AG08396 (cell line): ENCODE results near the gene PPP1R7.

Source experiments
- DNase-seq: peaks from one replicate; pipeline ENCODE4 v3.0.0; 2012; ENCODE audit warnings: low spot score, mixed read lengths

Gene PPP1R7

GRCh38 chr2:241230435-241230834, 80.2 kb downstream of the PPP1R7 start:
- DNase-seq, result no peak

GRCh38 chr2:241232736-241233575, 82.7 kb downstream of the PPP1R7 start:
- DNase-seq, result no peak
